ENCODE data around the gene PIGR.

PIGR gene, protein sequence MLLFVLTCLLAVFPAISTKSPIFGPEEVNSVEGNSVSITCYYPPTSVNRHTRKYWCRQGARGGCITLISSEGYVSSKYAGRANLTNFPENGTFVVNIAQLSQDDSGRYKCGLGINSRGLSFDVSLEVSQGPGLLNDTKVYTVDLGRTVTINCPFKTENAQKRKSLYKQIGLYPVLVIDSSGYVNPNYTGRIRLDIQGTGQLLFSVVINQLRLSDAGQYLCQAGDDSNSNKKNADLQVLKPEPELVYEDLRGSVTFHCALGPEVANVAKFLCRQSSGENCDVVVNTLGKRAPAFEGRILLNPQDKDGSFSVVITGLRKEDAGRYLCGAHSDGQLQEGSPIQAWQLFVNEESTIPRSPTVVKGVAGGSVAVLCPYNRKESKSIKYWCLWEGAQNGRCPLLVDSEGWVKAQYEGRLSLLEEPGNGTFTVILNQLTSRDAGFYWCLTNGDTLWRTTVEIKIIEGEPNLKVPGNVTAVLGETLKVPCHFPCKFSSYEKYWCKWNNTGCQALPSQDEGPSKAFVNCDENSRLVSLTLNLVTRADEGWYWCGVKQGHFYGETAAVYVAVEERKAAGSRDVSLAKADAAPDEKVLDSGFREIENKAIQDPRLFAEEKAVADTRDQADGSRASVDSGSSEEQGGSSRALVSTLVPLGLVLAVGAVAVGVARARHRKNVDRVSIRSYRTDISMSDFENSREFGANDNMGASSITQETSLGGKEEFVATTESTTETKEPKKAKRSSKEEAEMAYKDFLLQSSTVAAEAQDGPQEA

DNA sequence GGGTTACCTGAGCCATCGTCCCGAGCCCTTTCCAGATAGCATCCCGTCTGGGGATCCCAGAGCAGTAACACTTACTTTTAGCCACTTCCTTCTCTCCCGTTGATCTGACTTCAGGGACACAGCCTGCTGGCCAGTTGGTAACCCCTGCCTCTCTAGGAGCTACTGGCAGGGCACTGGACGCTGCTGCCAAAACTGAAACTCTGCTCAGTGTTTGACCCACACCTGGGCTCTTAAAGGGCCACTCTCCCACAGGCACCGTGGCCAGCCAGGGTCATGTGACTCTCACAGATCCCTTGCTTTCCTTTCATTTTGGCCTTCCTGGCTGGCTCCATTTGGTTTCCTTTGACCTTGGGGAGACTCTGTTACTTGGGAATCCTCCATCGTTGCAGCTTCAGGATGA, at the start of gene PIGR:
PIGR (minus strand) TSS at position 206 of the 400 bp plus-strand sequence. CDS start 5,935 bp downstream, outside the sequence.
- DNase-seq (ENCODE audit: low spot score): peak; percentile 12

DNA sequence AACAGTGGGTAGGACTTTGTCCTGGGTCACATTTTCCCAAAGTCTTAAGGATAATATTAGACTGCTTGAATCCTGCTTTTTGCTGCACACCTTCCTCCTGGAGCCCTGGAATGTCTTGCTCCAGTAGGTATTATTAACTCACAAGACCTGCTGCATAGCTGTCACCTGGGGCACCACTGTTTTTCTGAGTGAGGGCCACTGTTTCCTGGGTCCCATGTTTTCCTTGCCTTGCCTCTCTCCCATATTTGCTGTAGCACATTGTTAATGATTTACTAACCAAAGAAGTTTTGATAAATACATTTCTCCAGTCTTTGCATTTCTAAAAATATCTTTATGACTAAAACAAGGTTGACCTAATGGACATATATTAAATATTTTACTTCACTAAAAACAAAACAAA, 46.5 kb upstream of the PIGR start:
- DNase-seq (ENCODE audit: low spot score): peak; percentile 74

DNA sequence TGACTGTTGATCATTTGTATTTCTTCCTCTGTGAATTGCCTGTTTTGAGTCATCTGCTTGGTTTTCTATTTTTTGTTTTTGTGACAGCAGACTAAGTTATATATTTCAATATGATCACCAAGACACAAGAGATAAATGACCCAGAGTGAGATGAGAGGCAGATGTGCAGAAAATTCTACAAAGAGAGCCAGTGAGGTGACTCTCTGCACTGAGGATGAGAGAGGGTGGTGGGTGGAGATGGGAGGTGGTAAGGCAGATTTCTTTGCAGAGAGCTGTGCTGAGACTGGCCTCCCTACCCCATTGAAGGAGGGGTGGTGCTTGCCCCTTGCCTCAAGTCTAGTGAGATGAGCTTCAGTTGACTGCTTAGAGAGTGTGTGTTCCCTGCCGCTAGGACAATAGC, 41.6 kb upstream of the PIGR start:
- DNase-seq (ENCODE audit: low spot score): no peak

DNA sequence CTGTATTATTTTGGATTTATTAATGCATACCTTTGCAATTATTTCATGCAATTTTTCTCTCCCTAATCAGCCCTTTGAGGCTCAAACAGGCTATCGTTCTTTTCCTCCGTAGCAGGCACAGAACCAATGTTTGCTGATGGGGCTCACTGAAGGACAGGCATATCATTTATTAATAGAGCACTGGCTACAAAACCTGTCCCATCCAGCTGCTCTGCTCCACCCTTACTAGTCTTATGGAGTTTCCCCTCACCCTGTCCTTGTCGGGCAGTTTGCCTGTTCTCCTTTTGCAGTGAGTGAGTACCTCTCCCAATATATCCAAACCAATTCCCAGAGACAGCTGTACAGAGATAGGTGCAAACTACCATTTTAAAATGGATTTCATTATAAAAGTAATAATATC, 40.6 kb upstream of the PIGR start:
- DNase-seq (ENCODE audit: low spot score): no peak

DNA sequence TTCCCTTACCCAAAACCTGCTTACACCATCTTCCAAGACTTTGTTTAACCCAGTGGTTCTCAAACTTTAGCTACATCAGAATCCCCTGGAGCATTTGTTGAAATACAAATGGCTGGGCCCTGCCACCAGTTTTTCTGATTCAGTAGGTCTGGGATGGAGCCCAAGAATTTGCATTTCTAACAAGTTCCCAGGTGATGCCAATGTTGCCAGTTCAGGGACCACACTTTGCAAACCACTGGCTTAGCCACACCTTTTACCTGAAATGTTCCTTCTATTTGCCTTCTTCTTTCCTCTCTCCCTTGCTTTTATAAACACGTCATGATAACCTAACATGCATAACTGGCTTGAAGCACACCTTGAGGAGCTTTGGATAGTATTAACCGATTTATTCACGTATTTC, 40.1 kb upstream of the PIGR start:
- no peak for DNase-seq (ENCODE audit: low spot score)

DNA sequence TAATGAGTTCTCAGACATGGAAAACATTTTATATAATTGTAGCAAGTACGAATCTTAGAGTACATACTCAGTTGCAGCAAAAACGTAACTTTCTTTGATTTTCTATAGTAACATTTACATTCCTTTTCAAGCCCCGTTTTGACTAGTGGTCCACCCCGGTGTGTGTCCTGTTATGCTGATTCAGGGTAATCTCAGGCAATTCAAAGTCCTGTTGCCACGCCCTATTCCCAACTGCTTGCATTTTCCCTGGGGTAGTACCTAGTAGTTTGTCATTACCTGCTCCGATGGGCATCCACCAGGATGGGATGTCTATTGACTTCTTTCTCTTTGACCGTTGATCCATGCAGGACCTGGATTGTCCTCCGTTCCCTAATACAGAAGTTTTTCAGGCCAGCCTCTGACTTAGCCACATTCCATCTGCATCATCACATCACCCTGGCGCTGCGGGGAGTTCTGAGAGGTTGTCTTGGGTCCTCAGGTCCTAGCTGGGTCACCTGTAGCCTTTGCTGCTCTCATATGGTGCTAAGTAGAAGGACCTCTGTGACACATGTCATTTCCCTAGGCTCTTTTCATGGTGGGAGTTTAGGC, 39.0 kb upstream of the PIGR start:
- DNase-seq (ENCODE audit: low spot score): peak; percentile 47

DNA sequence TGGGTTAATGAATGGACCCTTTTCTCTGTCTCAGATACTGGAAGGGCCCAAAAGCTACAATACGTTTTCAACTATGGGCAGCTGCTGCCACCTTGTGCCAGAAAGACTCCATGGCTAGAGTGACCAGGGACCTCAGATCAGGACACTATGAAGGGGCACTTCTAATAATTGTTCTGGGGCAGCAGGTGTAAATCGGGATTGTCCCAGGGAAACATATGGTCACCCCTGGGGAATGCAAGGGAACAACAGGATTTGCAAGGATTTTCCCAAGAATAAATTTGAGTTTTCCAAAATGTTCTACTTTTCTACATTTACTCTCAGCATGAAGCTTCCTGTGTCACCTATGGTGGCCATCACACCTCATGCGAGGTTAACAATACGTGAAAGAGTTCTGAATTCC, 36.0 kb upstream of the PIGR start:
- DNase-seq (ENCODE audit: low spot score): peak; percentile 63

DNA sequence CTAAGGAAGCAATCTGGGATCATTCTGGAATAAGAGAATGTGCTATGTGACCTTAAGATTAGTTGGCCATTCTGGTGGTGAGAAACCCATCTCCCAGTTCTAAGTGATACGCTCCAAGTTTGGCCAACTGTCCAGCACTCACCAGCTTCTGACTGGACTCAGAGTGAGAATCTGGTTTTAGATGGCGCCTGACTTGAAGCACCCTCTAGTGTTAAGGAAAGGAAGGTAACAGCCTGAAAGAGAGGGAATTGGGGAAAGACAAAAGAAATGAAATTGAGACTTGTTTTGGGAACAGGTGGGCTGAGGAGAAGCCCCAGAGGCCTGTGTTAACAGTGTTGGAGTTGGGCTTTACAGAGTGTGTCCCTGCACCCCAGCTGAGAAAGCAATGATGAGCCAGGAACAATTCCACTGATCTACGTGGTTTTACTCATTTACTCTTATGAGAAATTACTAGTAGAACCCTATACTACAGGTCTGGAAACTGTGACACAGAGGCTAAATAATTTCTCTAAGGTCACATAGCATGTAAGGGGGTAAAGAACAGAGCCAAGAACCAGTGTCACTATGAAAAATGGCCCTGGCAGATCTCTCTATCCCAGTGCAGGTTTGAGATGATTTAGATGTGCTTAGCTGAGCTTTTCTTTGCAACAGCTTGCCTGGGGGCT, 33.2 kb upstream of the PIGR start:
- peak; percentile 58 for DNase-seq (ENCODE audit: low spot score)

DNA sequence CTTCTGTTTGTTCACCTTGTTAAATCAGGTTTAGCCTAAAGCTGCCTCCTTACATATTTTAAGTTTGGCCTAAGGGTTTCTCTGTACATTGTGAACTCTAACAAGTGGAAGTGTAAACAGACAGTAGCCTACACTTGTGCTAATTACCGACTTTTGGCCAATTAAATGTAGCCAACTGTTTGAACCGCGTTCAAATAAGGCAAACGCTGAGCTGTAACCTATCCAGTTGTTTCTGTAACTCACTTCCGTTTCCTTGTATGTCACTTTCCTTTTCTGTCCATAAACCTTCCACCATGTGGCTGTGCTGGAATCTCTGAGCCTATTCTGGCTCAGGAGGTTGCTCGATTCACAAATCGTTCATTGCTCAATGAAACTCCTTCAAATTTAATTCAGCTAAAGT, 32.0 kb upstream of the PIGR start:
- no peak for DNase-seq (ENCODE audit: low spot score)

DNA sequence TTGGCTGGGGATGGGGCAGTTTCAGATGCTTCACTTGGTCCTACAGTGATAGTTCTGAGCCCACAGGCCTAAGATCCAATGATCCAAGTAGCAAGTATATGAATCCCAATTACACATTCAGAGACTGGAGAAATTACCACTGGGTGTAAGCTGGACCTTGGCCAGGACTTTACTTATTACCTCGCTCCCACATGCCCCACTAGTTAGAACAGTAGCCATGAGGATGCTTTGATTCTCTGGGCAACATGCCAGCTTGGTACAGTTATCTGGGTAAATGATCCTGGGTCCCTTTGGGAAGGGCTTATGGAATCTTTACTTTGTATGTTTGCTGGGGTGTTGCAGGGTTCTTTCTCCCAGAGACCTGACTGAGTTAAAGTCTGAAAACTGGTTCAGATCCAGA, 29.0 kb upstream of the PIGR start:
- peak; percentile 67 for DNase-seq (ENCODE audit: low spot score)

DNA sequence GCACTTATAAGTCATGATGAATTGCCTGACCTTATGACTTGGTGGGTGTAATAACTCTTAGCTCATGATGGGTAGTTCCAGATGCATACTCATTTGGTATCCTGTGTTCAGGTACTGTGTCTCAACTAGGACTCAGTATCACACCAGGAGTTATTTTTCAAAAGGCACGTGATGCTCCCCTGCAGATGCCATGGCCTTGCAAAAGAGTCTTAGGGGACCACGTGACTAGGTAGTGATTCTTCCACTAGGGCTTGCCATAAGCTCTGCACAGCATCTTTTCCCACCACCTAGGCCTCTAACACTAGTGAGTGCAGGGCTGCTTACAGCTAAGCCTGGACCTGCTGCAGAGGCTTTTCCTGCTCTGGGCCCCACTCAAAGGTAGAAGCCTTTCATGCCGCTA, 27.9 kb upstream of the PIGR start:
- DNase-seq (ENCODE audit: low spot score): no peak

DNA sequence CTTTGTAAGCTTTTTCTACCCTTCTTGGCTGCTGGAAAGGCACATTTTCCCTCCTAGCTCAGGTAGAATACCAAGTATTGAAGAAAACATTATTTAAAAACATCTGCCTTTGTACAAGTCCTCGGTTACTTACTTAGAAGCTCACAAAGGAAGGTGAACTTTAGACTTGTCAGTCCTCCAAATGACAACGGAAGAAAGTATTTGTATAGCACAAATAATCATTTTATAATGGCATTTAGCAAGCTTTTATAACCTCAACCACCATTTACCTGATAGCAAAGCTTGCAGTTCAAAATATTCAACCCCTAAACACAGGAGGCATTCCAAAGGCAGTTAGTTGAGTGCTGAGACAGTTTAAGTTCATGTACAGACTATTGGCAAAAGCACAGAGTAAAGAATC, 26.5 kb upstream of the PIGR start:
- no peak for DNase-seq (ENCODE audit: low spot score)

DNA sequence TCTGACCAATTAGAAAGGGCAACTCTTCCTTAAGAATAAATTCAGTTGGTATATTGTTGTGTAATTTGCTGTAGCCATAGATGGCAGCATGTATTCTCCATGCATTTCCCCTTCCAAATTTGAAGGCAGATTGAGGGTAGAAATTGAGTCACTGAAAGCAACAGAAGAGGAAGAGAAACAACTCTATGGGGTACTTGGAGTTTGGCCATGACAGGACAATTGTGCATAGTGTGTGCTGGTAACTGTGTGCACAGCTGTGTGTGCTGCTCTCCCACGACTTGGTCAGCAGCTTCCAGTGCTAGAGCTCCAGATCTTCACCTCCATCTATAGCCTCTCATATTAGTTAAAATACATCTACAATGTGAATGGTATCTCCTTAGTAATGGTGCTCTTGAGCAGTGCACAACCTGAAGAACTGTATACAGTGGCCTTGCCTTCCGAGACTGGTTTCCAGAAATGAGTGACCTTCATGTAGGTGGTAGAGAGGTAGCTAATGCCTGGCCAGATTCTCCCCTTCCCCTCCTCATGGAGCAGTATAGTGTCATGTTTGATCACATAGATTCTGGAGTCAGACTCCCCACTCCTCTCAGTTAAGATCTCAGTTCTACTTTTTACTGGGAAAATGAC, 24.9 kb upstream of the PIGR start:
- no peak for DNase-seq (ENCODE audit: low spot score)

DNA sequence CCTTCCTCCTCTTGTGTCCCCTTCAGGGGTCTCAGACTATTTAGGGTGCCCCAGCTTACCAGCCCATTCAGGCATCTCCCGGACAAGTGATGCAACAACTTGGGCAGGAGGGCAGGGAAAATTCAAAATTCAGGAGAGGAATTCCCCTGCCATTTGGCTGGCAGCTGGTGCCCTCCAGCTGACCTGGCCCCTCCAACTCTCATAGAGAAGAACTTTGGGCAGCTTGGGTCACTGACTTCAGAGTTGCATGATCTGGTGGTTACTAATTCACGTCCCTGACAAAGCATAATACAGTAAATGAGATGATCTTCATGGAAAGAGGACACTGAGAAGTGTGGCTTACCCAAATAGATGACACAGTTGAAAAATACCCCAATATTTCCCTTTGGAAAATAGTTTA, 24.2 kb upstream of the PIGR start, which contains the start of gene FCAMR:
FCAMR (minus strand) TSS at position 15 of the 400 bp plus-strand sequence. CDS start 335 bp downstream, outside the sequence.
- DNase-seq (ENCODE audit: low spot score): peak; percentile 33

DNA sequence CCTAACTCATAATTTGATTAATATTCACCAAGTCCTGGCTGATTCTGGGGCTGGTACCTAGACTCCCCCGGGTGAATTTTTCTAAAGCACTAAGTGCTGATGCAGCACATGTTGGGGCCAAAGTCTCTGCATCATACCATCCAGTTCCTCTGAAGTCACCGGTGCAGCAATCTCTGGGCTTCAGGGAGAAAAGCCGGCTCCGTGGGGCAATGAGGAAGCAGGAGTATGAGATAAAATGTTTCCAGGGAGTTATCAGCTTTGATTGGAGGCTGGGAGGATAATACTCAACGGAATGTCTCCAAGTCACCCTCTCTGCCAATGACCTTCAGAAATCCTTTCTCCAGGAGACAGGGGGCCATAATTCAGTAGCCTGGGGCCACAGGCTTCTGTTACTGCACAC, 22.8 kb upstream of the PIGR start:
- peak; percentile 39 for DNase-seq (ENCODE audit: low spot score)

DNA sequence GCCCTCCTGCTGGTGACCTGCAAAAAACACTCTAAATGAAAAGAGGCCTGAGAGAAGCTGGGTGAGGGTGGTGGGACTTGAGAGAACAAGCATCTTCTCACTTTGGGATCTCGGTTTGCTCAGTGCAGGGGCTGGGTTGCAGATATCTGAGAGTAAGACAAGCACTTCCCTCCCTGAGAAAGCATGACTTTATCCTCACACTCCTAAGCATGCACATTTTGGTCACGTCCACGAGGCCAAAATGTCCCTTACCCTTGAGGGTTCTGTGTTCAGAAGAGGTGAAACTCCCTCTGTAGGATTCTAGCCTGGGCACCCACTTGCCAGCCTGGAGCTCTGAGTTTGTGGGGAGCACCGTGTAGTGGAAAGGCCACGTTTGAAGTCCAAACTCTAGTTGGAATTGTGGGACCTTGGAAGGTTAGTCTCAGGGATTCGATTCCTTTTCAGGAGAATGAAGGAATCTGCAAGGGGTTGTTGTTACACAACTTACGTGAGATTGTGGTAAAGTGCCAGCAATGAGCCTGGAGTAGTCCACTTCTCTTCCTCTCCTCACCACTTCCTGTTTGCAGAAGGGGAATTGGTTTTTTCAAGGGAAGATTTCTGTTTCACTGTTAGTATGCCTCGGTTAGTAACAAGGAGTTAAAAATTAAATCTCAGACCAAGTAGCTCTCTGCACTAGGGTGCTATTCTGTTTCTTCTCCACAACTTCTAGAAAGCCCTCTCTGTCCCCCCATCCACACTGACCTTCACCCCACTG, 21.0 kb upstream of the PIGR start:
- DNase-seq (ENCODE audit: low spot score): peak; percentile 69

DNA sequence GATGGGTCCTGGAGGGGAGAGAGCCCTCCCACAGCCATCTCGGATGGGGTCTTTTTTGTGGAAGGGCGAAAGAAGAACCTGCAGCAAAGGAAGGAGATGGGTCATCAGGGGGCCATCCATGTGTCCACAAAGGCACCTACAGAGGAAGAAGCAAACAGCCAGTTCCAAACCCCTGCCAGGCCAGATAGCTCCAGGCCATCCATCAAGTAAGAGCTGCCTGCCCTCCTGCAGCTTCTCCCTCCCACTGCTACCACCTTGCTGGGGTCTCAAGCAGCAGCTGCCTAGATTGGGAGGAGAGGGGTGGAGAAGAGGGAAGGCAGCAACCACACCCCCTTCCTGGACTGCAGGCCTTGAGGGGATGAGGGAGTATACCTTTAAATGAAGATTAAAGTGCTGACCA, 19.5 kb upstream of the PIGR start:
- DNase-seq (ENCODE audit: low spot score): no peak

DNA sequence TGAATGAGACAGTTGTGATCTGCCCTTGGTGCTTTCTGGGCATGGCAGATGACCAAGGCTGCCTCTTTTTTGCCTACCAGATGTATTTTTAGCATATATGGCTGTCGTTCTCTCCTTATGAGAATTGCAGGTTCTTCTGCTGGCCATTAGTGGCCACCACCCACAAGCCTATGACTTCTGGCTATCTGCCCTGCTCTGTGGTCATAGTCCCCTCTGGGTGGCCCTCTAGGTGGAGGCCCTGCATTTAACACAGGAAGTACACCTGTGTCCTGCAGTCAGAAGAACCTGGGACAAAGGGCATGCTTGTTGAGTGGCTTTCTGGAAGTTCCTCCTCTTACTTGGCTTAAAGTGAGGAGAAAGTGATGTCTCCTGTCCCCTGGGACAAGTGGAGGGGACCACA, 17.5 kb upstream of the PIGR start:
- no peak for DNase-seq (ENCODE audit: low spot score)

DNA sequence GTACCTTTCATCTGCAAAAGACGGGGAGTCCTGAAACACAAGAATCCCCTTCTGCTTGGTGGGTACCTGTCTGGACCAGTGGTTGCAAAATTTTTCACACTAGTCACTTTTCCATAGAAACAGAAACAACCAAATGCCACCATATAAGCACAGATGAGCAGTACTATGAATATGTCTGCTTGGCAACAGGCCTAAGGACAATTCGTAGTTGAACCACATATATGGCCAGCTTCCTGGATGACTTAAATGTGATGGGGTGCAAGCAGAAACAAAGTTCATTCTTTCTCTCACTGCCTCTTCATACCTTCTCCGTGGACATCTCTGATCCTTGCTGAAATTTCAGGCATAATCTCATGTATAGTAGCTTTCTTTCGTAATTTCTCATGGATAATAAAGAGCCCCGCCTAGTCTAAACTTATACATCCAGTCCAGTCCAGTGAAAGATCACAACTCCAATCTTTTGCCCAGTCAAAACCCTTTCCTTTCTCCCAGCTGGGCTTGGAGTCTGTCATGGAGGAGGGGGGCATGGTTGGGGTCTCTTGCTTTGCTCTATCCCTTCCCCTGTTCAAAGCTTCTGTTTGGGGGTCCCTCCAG, 16.9 kb upstream of the PIGR start:
- DNase-seq (ENCODE audit: low spot score): no peak

DNA sequence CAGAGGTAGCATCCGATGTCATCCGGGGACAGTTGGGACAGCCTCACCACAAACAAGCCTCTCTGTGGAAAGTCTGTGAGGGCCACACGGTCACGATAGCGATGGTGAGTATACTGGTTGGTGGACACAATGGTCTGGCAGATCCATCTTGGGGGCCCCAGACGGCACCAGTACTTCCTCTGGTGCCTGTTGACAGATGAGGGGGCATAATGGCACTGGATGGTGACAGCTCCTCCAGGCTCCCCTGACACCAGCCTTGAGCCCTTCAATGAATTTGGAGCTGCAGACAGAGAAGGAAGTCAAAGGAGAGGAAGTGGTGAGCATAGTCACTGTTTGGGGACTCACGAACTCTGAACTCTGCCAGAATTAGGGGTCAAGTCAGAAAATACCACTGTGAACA, 16.0 kb upstream of the PIGR start:
- DNase-seq (ENCODE audit: low spot score): no peak

DNA sequence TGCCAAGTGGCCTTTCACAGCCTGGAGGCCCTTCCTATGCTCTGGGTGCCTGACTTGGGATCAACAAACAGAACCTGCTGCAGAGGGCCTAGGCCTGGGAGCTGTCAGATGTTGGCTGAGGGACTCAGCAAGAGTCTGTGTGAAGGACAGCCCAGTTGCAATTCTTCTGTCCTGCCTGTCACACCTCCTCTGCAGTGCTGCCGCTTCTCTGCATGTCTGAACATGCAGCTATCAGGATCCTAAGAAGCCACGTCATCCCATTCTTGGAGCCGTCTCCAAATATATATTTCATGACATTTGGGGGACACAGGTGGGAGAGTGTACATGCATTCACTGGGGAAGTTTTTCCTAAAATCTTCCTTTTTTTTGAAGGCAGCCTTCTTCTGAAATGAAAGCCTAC, 15.4 kb upstream of the PIGR start:
- DNase-seq (ENCODE audit: low spot score): no peak
